COLO668 (cell line): Measurements from ENCODE around the gene METTL16.
"Not testable (repeated sequence)": the region's sequence is repeated elsewhere in the genome, so short reads cannot be mapped to it uniquely, and the experiment has no call there.

Source experiments
- DNase-seq: peaks from one replicate; lab custom pipeline; 2025; ENCODE audit not compliant: unreplicated experiment; lab: John Stamatoyannopoulos, UW

The METTL16 gene

GRCh38 chr17:2502871-2503580, 8.7 kb downstream of the METTL16 start:
- no peak for DNase-seq

- no peak for DNase-seq
Measured at GRCh38 chr17:2500446-2500845, 11.2 kb downstream of the METTL16 start.

GRCh38 chr17:2489286-2489685, 22.4 kb downstream of the METTL16 start:
- not testable (repeated sequence) for DNase-seq

GRCh38 chr17:2487306-2487705, 24.4 kb downstream of the METTL16 start:
- DNase-seq: no peak

- not testable (repeated sequence) for DNase-seq
Measured at GRCh38 chr17:2486709-2487108, 25.0 kb downstream of the METTL16 start.

GRCh38 chr17:2485970-2486369, 25.7 kb downstream of the METTL16 start:
- DNase-seq: no peak

GRCh38 chr17:2485543-2485942, 26.1 kb downstream of the METTL16 start:
- no peak for DNase-seq

- DNase-seq: peak; percentile 61
Measured at GRCh38 chr17:2484876-2485275, 26.8 kb downstream of the METTL16 start.

GRCh38 chr17:2483084-2483483, 28.6 kb downstream of the METTL16 start:
- DNase-seq: no peak

- DNase-seq: no peak
Measured at GRCh38 chr17:2482218-2482617, 29.5 kb downstream of the METTL16 start.

- no peak for DNase-seq
Measured at GRCh38 chr17:2481760-2482159, 29.9 kb downstream of the METTL16 start.

GRCh38 chr17:2478458-2478857, 33.2 kb downstream of the METTL16 start:
- no peak for DNase-seq

GRCh38 chr17:2475056-2475455, 36.6 kb downstream of the METTL16 start:
- no peak for DNase-seq

GRCh38 chr17:2474371-2474770, 37.3 kb downstream of the METTL16 start:
- DNase-seq: no peak

- no peak for DNase-seq
Measured at GRCh38 chr17:2468270-2468669, 43.4 kb downstream of the METTL16 start.

GRCh38 chr17:2466931-2467330, 44.8 kb downstream of the METTL16 start:
- DNase-seq: no peak

- no peak for DNase-seq
Measured at GRCh38 chr17:2462481-2462880, 49.2 kb downstream of the METTL16 start.

- DNase-seq: no peak
Measured at GRCh38 chr17:2459917-2460271, 51.8 kb downstream of the METTL16 start.

- no peak for DNase-seq
Measured at GRCh38 chr17:2457913-2458312, 53.8 kb downstream of the METTL16 start.

GRCh38 chr17:2456475-2456874, 55.2 kb downstream of the METTL16 start:
- no peak for DNase-seq

GRCh38 chr17:2455956-2456355, 55.7 kb downstream of the METTL16 start:
- no peak for DNase-seq

GRCh38 chr17:2453866-2454265, 57.8 kb downstream of the METTL16 start:
- no peak for DNase-seq

- DNase-seq: peak; percentile 1
Measured at GRCh38 chr17:2453325-2453724, 58.4 kb downstream of the METTL16 start.
